HL-60/S4 treated with phorbol 12-myristate 13-acetate at 8.2 ng/mL for 4 days and 3 days (cell line): ENCODE results near the gene DMD.

Experiments
- in situ Hi-C: fragments of 300-500 bp; cut with MboI; formaldehyde crosslinking; loops from 2 replicates; pipeline ENCODE4 v1.15.0; 2022; ENCODE audit warnings: low sequenced_read_pairs

The DMD gene

GRCh38 chrX:31213941-31214340 is 1997.4 kb downstream of the DMD start:
- in situ Hi-C loops, result no loop called here

- in situ Hi-C loops, result no loop called here
Observed at GRCh38 chrX:31212856-31213748, 1998.2 kb downstream of the DMD start.

GRCh38 chrX:31209005-31209628 is 2002.2 kb downstream of the DMD start:
- in situ Hi-C loops, result no loop called here

GRCh38 chrX:31201503-31201902 is 2009.8 kb downstream of the DMD start:
- in situ Hi-C loops, result no loop called here

- in situ Hi-C loops, result no loop called here
Observed at GRCh38 chrX:31200430-31200829, 2010.9 kb downstream of the DMD start.

GRCh38 chrX:31199840-31200114 is 2011.6 kb downstream of the DMD start:
- in situ Hi-C loops, result no loop called here

- in situ Hi-C loops, result no loop called here
Observed at GRCh38 chrX:31199056-31199839, 2012.1 kb downstream of the DMD start.

- in situ Hi-C loops, result no loop called here
Observed at GRCh38 chrX:31190221-31190975, 2021.0 kb downstream of the DMD start.

- in situ Hi-C loops, result no loop called here
Observed at GRCh38 chrX:31186693-31187338, 2024.5 kb downstream of the DMD start.

GRCh38 chrX:31185884-31186283 is 2025.5 kb downstream of the DMD start:
- in situ Hi-C loops, result no loop called here

- in situ Hi-C loops, result no loop called here
Observed at GRCh38 chrX:31181377-31182000, 2029.9 kb downstream of the DMD start.

- in situ Hi-C loops, result no loop called here
Observed at GRCh38 chrX:31179203-31179602, 2032.1 kb downstream of the DMD start.

- in situ Hi-C loops, result no loop called here
Observed at GRCh38 chrX:31178769-31179125, 2032.6 kb downstream of the DMD start.

GRCh38 chrX:31178064-31178768 is 2033.1 kb downstream of the DMD start:
- in situ Hi-C loops, result no loop called here

GRCh38 chrX:31170792-31171191 is 2040.6 kb downstream of the DMD start:
- in situ Hi-C loops, result no loop called here

GRCh38 chrX:31168551-31168950 is 2042.8 kb downstream of the DMD start:
- in situ Hi-C loops, result no loop called here

- in situ Hi-C loops, result no loop called here
Observed at GRCh38 chrX:31166832-31167231, 2044.5 kb downstream of the DMD start.

GRCh38 chrX:31166416-31166815 is 2044.9 kb downstream of the DMD start:
- in situ Hi-C loops, result no loop called here

GRCh38 chrX:31165241-31166035 is 2045.9 kb downstream of the DMD start:
- in situ Hi-C loops, result no loop called here
